Measurements from ENCODE around the gene AMPD3.
"Not testable (repeated sequence)": the region's sequence is repeated elsewhere in the genome, so short reads cannot be mapped to it uniquely, and the experiment has no call there.

Gene AMPD3

DNA sequence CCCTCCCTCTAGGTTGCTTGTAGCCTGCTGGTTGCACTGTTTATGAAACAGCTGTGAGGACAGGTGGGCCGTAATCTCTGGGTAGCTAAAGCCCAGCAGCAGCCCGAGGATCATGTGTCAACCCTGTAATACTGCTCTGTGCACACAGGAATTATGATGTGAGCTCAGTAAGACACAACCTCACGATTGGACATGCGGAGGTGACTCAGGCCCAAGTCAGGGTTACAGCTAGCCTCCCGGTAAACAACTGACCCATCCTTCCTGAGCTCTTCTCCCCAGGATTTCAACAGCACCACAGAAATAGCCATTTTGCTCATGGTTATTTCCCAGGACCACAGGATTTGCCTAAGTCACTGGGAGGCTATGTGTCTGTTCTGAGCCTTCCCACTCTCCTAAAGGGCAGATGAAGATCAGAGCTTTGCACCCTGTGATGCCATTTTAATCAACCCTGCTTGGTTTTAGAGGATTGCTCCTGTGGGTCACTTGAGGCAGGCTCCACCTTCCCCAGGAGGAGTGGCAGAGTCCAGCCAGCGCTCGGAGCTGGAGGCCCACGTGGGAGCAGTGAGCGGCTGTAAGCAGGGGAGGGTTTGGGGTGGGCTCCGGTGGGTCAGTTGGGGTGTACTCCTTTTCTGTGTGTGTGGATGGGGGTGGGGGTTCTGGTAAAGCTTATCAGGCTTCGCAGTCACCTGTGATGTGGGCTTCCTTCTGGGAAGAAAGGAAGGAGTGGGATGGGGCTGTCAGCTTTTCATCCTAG lies at the start of gene AMPD3:
TSS of gene AMPD3 (plus strand) at position 387 of the 754 bp plus-strand sequence. CDS start 6,256 bp downstream, outside the sequence.
- DNase-seq (ENCODE audit: low read depth in 2 of 2), result no peak

DNA sequence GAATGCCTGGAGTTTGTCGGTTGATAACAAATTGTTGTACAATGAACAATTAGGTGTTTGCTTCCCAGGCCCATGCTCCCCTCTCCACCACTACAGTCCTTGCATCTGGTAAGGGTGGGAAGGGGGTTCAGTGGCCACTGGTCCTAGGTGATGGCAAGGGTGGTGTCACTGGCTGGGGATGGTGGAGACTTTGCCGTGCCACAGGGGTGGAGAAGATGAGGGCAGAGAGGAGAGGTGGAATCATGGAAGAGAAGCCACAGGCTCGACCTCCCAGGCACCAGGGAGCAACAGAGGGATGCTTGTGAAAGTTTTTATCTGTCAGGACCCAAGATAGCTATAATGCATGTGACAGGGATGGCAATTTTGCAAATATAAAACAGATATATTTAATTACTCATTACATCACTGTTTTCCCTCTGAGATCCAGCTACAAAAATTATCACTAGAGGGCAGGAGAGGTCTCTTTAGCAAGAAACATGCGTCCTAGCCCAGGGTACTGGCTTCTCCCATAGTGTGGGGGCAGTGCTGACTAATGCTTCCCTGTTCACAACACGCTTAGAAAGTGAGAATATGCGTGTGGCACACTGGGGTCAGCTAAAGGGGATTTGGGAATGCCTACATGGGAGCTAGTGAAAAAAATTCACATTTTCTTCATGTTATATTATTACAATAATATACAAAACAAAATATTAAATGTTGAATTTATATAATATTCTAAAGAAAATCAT lies 49.0 kb upstream of the AMPD3 start:
- peak; percentile 30 to 31 for DNase-seq (ENCODE audit: low read depth in 2 of 2)

DNA sequence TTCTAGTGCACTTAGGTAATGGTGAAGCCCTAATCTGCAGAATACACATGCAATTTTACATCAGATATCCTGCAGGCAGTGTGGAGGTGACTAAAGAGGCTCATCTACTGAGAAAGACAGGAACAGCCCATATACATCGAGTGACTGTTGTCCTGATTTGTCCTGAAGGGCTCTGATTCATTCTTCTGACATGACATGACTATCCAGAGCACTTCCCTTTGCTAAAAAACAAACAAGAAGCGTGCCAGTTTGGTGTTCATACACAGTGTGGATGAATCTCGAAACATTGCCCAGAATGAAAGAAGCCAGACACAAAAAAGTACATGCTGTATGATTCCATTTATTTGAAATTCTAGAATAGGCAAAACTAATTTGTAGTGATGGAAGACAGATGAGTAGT lies 48.0 kb upstream of the AMPD3 start:
- DNase-seq (ENCODE audit: low read depth in 2 of 2), result no peak

DNA sequence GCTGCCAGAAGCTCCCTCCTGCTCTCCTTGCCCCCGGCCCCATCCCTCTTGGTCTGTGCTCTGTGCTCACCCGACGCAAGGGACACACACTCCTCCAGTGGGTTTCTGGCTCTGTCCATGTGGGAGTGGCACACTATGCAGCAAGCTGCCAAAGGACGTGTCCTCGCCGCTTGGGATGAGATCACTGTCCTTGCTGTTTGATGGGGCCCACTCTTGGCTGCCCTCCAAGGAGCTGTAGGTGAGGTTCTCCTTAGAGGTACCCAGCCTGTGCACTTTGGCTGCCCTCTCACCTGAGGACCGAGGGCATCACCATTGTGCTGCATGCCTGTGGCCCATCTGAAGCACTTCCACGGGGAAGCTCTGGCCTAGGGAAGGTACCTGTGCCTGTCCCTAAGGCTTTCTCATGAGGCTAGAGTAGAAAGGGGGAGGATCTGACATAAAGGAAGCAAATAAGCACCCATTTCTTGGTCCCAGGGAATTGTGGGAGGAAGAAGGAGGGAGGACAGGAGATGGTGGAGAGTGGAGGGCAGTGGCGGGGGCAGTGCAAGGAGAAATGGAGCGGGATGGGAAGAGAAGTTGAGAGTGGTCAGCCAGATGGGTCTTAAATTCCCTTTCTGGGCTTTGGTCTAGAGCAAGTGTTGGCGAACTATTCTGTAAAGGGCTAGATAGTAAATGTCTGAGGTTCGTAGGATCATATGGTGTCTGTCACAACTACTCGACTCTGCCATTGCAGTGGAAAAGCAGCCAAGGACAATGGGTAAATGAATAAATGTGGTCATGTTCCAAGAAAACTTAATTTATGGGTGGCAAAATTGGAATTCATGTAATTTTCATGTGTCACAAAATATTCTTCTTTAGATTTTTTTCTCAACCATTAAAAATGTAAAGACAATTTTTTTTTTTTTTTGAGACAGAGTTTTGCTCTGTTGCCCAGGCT lies 47.0 kb upstream of the AMPD3 start:
- DNase-seq (ENCODE audit: low read depth in 2 of 2), result no peak

DNA sequence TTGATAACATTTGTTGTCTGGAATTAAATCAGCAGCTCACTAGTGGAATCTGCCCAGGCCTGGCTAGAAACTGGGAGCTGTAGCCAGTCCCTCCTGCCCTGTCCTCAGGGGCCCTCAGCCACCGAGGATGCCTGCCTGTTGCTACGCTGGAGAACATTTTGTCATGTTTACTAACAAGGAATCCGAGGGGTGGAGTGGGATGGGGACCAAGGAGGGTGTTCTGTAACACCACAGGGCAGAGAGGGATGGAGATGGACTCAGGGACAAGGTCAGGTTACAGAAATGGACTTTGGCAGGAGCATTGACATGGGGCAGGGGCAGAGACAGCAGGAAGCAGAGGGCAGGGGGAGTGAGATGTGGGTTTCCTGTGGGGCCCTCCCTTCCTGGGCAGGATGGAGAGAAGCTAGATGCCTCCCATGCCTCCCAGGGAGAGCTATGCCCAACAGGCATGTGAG lies 45.8 kb upstream of the AMPD3 start:
- no peak for DNase-seq (ENCODE audit: low read depth in 2 of 2)

DNA sequence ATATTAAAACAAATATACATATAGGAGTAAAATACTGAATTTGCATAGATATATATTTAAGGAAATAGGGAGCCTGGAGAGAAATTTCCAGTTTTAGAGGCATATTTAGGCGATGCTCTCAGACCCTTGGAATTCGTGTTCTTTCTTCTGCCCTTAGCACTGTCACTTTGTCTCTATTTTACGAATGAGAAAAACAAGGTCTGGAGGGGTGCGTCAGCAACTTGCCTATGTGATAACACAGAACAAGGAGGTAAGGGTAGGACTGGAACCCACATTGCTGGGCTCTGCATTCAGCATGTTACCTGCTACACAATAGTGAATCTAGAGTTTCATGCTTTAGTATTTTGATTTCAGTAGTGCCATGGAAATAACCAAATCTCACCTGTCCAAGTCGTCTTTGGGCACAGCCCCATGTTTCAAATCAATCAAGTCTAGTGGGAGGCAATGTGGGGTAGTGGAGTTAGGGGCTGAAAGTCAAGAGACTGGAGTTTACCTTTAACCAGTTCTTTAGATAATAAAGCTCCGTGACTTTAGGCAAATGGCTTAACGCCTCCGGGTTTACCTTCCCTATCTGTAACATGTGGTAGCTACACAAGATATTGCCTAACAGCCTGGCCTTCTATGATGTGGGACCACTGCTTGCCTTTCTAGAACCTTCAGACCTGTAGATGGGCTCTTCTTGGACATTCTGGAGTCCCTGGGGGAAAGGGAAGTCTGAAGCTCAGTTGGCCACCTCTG lies 44.8 kb upstream of the AMPD3 start:
- DNase-seq (ENCODE audit: low read depth in 2 of 2), result no peak

DNA sequence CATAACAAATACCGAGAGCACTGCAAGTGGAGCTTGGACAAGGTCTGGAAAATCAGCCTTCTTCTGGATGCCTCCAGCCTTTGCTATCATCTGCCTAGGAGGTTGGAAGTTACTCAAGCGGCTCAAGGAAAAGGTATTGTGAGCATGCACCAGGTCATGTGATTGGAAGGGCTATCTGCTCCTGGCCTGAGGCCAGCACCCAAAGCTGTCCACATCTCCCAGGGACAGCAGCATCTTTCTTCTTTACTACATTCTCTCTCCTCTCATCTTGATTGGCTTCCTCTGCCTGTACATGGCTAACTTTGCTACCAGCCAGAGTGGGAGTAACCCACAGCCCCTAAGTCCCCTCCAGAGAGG lies 44.2 kb upstream of the AMPD3 start:
- DNase-seq (ENCODE audit: low read depth in 2 of 2), result no peak

DNA sequence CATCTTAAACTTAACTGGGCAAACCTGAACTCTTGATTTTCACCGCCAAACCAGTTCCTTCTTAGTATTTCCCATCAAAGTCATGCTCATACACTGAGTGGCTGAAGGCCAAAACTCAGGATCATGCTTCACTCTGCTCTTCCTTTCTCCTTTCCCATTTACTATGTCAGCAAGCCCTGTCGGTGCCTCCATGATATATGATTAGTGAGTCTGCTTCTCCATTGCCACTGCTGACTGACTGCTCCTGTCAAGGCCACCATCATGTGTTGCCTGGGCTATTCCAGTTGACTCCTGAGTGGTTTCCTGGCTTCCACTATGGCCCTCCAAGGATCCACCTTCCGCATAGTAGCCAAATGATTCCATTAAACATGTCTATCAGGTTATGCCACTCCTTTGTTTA lies 42.8 kb upstream of the AMPD3 start:
- DNase-seq (ENCODE audit: low read depth in 2 of 2), result no peak

DNA sequence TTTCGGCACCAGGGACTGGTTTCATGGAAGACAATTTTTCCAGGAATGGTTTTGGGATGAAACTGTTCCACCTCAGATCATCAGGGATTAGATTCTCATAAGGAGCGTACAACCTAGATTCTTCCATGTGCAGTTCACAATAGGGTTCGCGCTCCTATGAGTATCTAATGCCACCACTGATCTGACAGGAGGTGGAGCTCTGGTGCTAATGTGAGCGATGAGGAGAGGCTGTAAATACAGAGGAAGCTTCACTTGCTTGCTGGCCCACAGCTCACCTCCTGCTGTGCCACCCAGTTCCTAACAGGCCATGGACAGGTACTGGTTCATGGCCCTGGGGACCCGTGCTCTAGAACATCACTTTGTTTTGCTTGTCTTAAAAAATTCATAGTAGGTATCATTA lies 41.8 kb upstream of the AMPD3 start:
- peak in 1 of 2 donors; percentile 15 for DNase-seq (ENCODE audit: low read depth in 2 of 2)

DNA sequence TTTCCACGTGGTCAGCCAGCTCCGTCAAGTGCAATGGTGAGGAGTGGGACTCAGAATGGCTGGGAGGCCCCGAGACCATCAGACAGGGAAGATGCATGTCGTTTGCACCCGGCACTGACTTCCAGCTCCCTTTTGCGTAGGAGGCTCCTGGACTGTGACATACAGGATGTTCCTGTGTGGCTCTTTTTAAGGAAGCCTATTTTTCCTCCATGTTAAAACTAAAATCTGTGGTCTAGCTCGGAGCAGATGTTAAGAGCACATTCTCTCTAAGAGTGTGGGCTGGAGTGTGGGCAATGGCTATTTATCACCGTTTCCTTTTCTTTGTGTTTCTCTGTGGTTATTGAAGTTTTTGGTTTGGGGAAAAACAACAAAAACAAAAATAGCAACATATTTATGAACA lies 40.9 kb upstream of the AMPD3 start:
- no peak for DNase-seq (ENCODE audit: low read depth in 2 of 2)

DNA sequence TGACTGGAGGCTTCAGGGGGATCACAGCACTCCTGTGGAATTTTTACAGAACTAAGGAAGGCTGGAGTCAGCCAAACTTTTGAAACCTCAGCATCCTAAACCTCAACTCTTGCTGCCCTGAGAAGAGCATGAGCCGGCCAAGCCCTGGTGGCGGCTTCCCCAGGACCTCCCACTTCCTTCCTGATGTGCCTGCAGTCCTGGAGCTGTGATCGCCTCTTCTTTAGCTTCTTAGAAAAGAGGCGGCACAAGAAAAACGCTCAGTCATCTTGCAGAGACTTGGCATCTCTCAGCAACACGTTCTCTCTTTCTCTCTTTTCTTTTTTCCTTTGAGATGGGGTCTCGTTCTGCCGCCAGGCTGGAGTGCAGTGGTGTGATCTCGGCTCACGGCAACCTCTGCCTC lies 40.4 kb upstream of the AMPD3 start:
- DNase-seq (ENCODE audit: low read depth in 2 of 2), result no peak

DNA sequence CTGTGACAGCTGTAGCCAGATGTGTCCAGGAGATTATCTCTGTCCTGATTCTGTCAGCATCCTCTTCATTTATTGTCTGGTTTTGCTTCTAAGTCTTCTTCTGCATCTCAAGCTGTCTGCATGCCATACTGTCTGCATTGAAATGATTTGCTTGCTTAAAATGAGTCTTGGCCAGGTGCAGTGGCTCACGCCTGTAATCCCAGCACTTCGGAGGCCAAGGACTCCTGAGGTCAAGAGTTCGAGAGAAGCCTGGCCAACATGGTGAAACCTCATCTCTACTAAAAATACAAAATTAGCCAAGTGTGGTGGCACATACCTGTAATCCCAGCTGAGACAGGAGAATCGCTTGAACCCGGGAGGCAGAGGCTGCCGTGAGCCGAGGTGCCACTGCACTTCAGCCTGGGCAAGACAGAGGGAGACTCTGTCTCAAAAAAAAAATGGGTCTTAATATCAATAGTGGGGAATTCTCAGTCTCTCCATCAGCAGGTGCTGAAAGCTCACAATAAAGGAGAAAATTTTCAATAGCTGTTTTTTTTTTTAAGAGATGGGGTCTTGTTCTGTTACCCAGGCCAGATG lies 39.2 kb upstream of the AMPD3 start:
- no peak for DNase-seq (ENCODE audit: low read depth in 2 of 2)

DNA sequence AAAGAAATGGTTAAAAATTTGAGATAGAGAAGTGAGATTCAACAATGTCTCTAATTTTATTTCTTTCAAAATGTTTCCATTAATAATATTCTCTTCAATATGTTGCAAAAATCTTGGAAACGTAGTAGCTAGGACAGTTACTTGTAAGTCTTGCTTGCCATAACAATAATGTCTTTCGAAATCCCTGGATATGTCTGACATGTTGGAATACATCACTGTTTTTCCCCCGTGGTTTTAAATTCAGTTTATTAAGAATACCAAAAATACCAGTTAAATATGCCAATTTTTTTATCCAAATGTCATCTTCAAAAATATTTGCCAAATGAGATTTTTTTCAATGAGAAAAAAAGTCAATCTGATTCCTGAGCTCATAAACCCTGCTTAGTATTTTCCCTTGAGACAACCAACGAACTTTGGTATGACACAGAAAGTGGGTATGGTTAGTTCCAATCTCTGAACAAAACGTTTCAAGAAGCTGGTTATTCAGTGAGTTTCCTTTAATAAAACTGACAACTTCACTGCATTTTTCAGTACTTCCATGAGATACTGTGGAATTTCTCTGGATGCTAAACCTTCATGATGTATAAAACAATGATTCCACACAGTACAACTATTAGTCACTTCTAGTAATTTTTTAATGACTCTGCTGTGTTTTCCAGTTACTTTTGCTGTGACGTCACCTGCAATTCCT lies 36.7 kb upstream of the AMPD3 start:
- DNase-seq (ENCODE audit: low read depth in 2 of 2), result no peak

DNA sequence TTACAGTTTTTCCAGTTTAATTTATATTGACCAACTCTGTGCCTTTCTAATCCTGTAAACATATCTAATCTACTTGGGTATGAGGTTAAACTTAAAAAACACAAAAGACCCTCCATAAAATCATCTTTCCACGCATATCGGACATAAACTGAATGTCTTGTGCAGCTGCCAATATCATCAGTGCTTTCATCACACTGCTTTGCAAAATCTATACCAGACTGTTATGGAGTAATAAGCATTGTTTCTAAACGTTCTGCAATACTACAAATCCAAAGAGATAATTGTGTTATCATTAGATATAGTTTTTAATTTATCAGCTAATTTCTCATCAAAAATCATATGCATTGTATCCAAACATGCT lies 36.1 kb upstream of the AMPD3 start:
- DNase-seq (ENCODE audit: low read depth in 2 of 2), result no peak

DNA sequence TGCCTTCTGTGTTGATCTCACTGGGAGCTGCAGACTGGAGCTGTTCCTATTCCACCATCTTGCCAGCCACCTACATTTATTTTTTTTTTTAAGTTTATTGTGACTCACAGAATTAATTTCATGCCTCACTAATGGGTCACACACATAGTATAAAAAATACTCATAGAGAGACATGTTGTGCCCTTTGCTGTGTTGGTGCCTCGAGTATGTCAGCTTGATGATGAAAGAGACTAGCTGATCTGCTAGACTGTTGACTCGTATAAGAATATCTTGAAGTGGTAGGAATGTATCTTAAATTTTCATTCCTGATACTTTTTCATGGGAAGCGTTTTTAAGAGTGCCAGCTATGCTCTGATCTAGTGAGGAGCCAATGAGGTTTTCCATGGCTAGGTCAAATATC lies 28.6 kb upstream of the AMPD3 start:
- DNase-seq (ENCODE audit: low read depth in 2 of 2), result no peak

DNA sequence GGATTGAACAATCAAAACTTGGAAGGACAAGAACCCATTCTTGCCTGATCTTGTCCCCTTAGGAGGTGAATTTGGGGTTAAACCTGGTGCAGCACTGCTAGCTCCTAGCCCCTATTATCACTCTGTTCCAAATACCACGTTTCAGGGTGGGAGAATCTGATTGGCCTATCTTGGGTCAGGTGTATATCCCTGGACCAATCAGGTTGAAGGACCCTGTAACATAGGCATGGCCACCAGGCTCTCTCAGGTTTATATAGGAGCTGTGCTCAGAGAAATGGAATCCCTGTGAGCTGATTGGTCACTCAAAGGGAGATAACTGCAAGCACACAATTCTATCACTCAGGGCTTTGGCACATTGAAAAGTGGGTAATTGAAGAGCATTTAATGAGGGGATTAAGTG lies 26.6 kb upstream of the AMPD3 start:
- no peak for DNase-seq (ENCODE audit: low read depth in 2 of 2)

DNA sequence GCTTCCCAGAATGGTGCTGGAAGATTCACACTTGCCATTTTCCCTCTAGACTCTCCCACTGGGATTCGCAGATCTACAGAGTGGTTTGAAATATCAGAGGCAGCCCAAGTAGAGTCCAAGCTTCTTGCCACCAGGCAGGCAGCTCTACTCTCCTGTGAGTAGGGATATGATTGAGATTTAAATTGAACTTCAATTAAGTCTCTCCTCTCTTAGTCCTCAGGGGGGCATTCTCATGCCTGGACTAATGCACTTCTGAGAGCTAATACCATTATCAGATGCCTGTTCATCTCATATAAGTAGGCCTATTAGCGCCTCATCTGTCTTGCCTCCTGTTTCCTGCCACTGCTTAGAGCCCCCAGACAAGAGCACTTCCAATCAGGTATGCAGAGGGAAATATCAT lies 25.5 kb upstream of the AMPD3 start:
- DNase-seq (ENCODE audit: low read depth in 2 of 2), result no peak

DNA sequence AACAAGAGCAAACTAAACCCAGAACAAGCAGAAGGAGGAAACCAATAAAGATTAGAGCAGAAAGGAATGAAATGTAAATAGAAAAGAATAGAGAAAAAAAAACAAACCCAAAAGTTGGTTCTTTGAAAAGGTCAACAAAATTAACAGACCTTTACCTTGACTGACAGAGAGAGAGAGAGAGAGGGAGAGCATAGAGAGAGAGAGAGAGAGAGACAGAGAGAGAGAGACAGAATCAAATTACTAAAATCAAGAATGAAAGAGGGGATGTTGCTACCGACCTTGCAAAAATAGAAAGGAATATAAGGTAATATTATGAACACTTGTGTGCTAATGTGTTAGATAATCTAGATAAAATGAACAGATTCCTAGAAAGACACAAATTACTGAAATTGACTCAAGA lies 22.6 kb upstream of the AMPD3 start:
- no peak for DNase-seq (ENCODE audit: low read depth in 2 of 2)

DNA sequence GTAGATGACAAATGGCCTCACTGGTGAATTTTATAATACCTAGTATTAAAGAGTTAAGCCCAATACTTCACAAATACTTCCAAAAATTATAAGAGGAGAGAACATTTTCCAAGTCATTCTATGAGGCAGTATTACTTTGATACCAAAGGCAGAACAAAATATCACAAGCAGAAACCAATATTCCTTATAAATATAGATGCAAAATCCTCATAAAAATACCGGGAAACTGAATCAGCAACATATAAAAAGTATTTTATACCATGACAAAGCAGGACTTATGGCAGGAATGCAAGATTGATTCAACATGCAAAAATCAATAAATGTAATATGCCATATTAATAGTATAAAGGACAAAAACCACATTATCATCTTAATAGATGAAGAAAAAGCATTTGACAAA lies 22.1 kb upstream of the AMPD3 start:
- DNase-seq (ENCODE audit: low read depth in 2 of 2), result no peak

DNA sequence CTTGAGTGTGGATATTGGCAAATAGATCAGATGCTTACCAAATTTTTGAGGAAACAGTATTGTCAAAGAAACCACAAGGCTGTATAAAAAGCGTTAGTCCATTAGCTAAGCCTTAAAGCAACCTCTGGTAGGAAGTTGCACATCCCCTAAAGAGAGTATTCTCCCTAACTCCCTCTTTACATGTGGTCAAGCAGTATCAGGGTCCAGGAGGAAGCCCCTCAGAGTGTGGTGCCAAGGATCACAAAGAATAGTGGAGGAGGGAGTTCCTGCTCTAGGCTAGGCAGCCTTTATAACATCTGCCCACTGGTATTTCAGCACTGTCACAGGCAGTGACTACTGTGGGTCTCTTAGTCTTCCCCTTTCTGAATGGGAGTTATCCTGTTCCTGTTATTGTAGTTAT lies 18.8 kb upstream of the AMPD3 start:
- no peak for DNase-seq (ENCODE audit: low read depth in 2 of 2)

DNA sequence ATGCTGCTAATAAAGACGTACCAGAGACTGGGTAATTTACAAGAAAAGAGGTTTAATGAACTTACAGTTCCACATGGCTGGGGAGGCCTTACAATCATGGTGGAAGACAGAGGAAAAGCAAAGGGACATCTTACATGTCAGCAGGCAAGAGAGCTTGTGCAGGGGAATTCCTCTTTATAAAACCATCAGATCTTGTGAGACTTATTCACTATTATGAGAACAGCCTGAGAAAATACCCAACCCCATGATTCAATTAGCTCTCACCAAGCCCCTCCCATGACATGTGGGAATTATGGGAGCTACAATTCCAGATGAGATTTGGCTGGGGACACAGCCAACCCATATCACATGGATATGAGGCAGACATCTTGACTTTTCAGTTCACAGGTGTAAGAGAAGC lies 18.4 kb upstream of the AMPD3 start:
- DNase-seq (ENCODE audit: low read depth in 2 of 2), result not testable (repeated sequence)

All from stimulated activated CD4-positive, alpha-beta T cell treated with anti-CD3 and anti-CD28 coated beads, Interleukin-15, amount 100 ng/mL, for 48 hours (primary cell).